ENCODE measurements around the gene IFNG. TPM values are rescaled to one million over a fixed set of nuclear protein-coding genes. Genes with fewer than 3 reads are reported as not detected.
A peak's percentile ranks its signal among the peaks of the same experiment; 100 is the strongest.

Gene IFNG
- total and polyA plus RNA-seq, 4 experiments from 2014 or later = 0.55 to 3.0 (median 1.8) TPM

DNA sequence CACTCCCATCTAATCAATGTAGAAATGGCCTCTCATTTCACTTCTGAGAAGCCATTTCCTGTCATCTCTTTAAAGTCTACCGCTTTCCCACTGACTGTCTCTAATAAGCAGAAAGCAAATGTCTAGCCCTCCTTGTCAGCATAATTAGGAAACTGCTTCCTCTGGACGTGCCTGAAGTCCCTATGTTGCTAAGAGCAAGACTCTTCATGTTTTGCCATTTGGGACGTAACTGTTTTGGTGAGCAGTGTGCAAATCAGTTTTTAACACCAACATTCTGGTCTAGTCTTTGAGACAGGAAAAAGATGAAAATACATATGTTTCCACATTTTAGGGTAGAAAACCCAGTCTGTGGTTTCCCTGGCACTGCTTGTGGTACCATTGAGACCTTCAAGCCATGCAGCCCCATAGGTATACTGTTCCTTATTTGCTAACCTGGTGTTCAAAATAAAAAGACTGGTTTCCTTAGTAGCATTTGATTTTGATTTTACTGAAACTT, 22.2 kb downstream of the IFNG start:
- Mint-ChIP-seq H3K4me3 (peak overlapping the region in 6 of 8 donors; percentile 4 to 75 (median 26)), H3K9me3 (peaks cover 0 to 3% (median 0%) of the 10 kb centered on the region in 8 donors), H3K4me1 (peaks cover 25 to 42% (median 35%) of the 10 kb centered on the region in 4 donors), H3K27me3 (no peaks in the 10 kb centered on the region), H3K27ac (peak overlapping the region in 6 of 7 donors; percentile 38 to 83 (median 70)), H3K36me3 (peaks cover 0 to 10% of the 10 kb centered on the region in 2 donors)
- Histone ChIP-seq H3K4me1 (ENCODE audit: insufficient read depth, low read length) (peaks cover 23% of the 10 kb centered on the region), H3K4me3 (ENCODE audit: low read length in 2 of 2) (peak overlapping the region in 1 of 2 donors; percentile 4), H3K27me3 (ENCODE audit: insufficient read depth, low read length) (no peaks in the 10 kb centered on the region), H3K36me3 (ENCODE audit: insufficient read depth, low read length) (no peaks in the 10 kb centered on the region), H3K9me3 (ENCODE audit: control insufficient read depth in 1 of 2, low read length in 2 of 2) (no peaks in the 10 kb centered on the region), H3K27ac (ENCODE audit: low read depth, low read length) (no peak overlapping the region)
- intact Hi-C loops (cut with micrococcal nuclease) = no loop called here
- DNase-seq = no peak
- POLR2A ChIA-PET (ENCODE audit: partially characterized antibody) = interaction anchor here (2.0 kb wide), 1 partner anchor 18 kb away, joined by 4 read pairs; no protein-coding TSS in a partner anchor
- CTCF ChIA-PET (ENCODE audit: partially characterized antibody) = interaction anchor here (4.5 kb wide), 1 partner anchor 21 kb away, joined by 26 read pairs; the partner anchor contains the start of gene IFNG

DNA sequence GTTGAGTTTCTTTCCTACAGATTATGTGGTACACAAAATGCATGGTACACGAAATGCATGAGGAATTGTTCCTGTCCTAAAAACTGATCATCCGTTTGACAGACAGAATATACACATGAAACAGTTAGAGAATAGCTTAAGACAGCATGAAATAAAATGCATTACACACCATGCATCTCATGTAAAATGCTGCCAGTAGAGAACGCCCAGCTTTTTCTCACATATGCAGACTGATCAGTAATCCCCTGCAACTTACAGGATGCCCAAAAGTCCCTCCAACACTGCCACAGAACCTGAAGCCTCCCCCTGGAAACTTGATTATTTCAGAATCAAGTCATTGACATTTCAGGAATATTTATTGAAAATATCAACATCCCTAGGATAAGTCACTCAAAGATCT, 24.0 kb downstream of the IFNG start:
- peaks cover 12 to 21% of the 10 kb centered on the region in 2 donors for H3K36me3 Mint-ChIP-seq
- Histone ChIP-seq H3K36me3 (ENCODE audit: insufficient read depth, low read length) (no peaks in the 10 kb centered on the region), H3K4me1 (ENCODE audit: insufficient read depth, low read length) (peaks cover 23% of the 10 kb centered on the region), H3K4me3 (ENCODE audit: low read length in 2 of 2) (no peak overlapping the region), H3K27ac (ENCODE audit: low read depth, low read length) (no peak overlapping the region), H3K9me3 (ENCODE audit: control insufficient read depth in 1 of 2, low read length in 2 of 2) (peaks cover 0 to 7% of the 10 kb centered on the region in 2 donors), H3K27me3 (ENCODE audit: insufficient read depth, low read length) (no peaks in the 10 kb centered on the region)
- DNase-seq = no peak
- CTCF ChIA-PET (ENCODE audit: partially characterized antibody) = interaction anchor here (1.5 to 4.5 kb wide), 7 partner anchors 8 to 23 kb away, joined by 4 to 26 read pairs (median 5); partner anchors contain the start of gene IFNG
- H3K4me3 Mint-ChIP-seq = no peak overlapping the region
- peaks cover 25 to 47% (median 36%) of the 10 kb centered on the region in 4 donors for H3K4me1 Mint-ChIP-seq
- H3K9me3 Mint-ChIP-seq = peaks cover 0 to 19% (median 16%) of the 10 kb centered on the region in 8 donors
- no peak overlapping the region for H3K27ac Mint-ChIP-seq
- intact Hi-C loops (cut with micrococcal nuclease) = no loop called here
- no peaks in the 10 kb centered on the region for H3K27me3 Mint-ChIP-seq
- POLR2A ChIA-PET (ENCODE audit: partially characterized antibody) = interaction anchor here (0.7 to 2.0 kb wide), 4 partner anchors 8 to 45 kb away, joined by 3 to 4 read pairs (median 3); partner anchors contain the start of gene IFNG

DNA sequence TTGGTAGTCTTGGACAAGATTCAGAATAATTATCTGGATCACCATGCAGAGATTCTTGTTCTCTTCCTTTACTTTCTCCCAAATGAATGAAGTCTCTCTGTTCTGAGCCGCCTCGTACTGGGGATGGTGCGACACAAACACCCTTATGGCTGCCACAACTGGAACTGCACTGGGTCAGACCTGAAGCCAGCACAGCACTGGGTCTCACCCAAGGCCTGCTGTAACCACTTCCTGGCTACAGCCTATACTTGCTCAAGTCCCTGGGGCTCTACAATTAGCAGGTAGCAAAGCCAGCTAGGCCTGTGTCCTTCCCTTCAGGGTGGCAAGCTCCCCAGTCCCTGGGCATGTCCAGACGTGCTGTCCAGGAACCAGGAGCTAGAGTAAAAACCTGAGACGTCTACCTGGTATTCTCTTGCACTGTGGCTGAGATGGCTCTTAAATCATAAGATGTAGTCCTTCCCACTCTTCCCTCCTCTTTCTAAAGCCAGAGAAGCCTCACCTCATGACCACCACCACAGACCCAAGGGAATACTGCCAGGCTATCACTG, 27.6 kb downstream of the IFNG start:
- no peak for DNase-seq
- Histone ChIP-seq H3K9me3 (ENCODE audit: control insufficient read depth in 1 of 2, low read length in 2 of 2) (peaks cover 0 to 8% of the 10 kb centered on the region in 2 donors), H3K27me3 (ENCODE audit: insufficient read depth, low read length) (no peaks in the 10 kb centered on the region), H3K4me1 (ENCODE audit: insufficient read depth, low read length) (peaks cover 10% of the 10 kb centered on the region), H3K27ac (ENCODE audit: low read depth, low read length) (no peak overlapping the region), H3K36me3 (ENCODE audit: insufficient read depth, low read length) (no peaks in the 10 kb centered on the region), H3K4me3 (ENCODE audit: low read length in 2 of 2) (no peak overlapping the region)
- peaks cover 13 to 26% (median 19%) of the 10 kb centered on the region in 4 donors for H3K4me1 Mint-ChIP-seq
- no peak overlapping the region for H3K27ac Mint-ChIP-seq
- CTCF ChIA-PET (ENCODE audit: partially characterized antibody) = interaction anchor here (3.8 kb wide), 1 partner anchor 18 kb away, joined by 11 read pairs; no protein-coding TSS in a partner anchor
- H3K4me3 Mint-ChIP-seq = no peak overlapping the region
- POLR2A ChIA-PET (ENCODE audit: partially characterized antibody) = no interaction called here
- no peaks in the 10 kb centered on the region for H3K27me3 Mint-ChIP-seq
- intact Hi-C loops (cut with micrococcal nuclease) = no loop called here
- peaks cover 29 to 35% of the 10 kb centered on the region in 2 donors for H3K36me3 Mint-ChIP-seq
- H3K9me3 Mint-ChIP-seq = peaks cover 4 to 51% (median 42%) of the 10 kb centered on the region in 8 donors

GRCh38 chr12:68129979-68130378, 29.6 kb downstream of the IFNG start:
- Histone ChIP-seq H3K4me3 (ENCODE audit: low read length in 2 of 2) (no peak overlapping the region), H3K27me3 (ENCODE audit: insufficient read depth, low read length) (no peaks in the 10 kb centered on the region), H3K4me1 (ENCODE audit: insufficient read depth, low read length) (no peaks in the 10 kb centered on the region), H3K27ac (ENCODE audit: low read depth, low read length) (no peak overlapping the region), H3K9me3 (ENCODE audit: control insufficient read depth in 1 of 2, low read length in 2 of 2) (peaks cover 0 to 8% of the 10 kb centered on the region in 2 donors), H3K36me3 (ENCODE audit: insufficient read depth, low read length) (no peaks in the 10 kb centered on the region)
- peaks cover 0 to 1% of the 10 kb centered on the region in 2 donors for H3K27me3 Mint-ChIP-seq
- DNase-seq = no peak
- peaks cover 35 to 36% of the 10 kb centered on the region in 2 donors for H3K36me3 Mint-ChIP-seq
- H3K9me3 Mint-ChIP-seq = peaks cover 4 to 59% (median 42%) of the 10 kb centered on the region in 8 donors
- H3K4me3 Mint-ChIP-seq = peak overlapping the region in 2 of 8 donors; percentile 17 to 35
- intact Hi-C loops (cut with micrococcal nuclease) = no loop called here
- ChIA-PET CTCF (ENCODE audit: partially characterized antibody) (interaction anchor here (3.8 kb wide), 1 partner anchor 16 kb away, joined by 11 read pairs; no protein-coding TSS in a partner anchor), POLR2A (ENCODE audit: partially characterized antibody) (no interaction called here)
- H3K4me1 Mint-ChIP-seq = peaks cover 2 to 13% (median 5%) of the 10 kb centered on the region in 4 donors
- H3K27ac Mint-ChIP-seq = peak overlapping the region in 1 of 7 donors; percentile 63

DNA sequence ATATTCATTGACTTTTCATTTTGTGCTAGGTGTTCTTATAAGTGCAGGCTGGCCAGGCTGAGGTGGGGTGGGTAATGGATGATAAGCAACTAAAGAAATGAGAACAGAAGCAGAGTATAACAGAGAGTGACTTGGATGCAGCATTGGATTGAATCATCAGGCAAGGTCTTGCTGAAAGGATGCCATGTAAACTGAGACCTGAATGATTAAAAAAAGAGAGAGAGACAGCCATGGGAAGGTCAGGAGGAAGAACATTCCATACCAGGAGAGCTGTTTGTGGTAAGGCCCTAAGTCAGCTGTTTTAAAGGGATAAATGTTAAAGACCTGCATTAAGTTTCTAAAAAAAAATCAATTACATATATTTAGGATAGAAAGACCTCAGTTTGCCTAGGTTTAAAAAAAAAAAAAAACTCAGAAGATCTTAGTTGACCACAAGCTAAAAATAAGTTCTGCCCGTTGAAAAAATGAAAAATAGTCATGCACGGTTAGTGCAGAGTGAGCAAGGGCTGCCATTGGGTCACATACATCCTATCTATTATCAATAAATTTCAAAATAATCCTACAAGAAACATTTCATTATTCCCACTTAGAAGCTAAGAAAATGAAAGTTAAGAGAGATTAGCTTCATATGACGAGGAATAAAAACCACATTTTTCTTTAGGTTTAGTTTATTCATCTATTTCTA, 37.2 kb downstream of the IFNG start:
- CTCF ChIA-PET (ENCODE audit: partially characterized antibody) = interaction anchor here (2.6 to 2.9 kb wide), 2 partner anchors 8 to 35 kb away, joined by 10 to 13 read pairs; no protein-coding TSS in a partner anchor
- H3K27me3 Mint-ChIP-seq = peaks cover 0 to 1% of the 10 kb centered on the region in 2 donors
- peaks cover 40% of the 10 kb centered on the region for H3K4me1 ChIP-seq (ENCODE audit: insufficient read depth, low read length)

DNA sequence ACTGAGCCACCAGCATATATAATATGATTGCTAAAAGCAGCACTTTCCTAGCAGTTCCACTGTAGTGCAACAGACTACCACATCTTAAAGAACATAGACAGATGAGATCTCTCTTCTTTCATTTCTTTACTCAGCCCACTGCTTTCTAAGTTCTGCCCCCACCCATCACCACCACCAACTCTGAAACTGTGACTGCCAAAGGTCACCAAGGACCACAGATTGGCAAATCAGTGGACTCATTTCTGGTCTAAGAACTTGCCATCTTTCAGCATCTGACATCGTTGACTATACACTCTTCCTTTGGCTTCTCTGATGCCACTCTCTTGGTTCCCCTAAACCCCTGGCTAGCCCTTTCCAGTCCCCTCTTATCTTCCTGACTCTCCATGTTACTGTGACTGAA, 38.4 kb downstream of the IFNG start:
- intact Hi-C loops (cut with micrococcal nuclease) = no loop called here
- POLR2A ChIA-PET (ENCODE audit: partially characterized antibody) = no interaction called here
- Mint-ChIP-seq H3K9me3 (peaks cover 0 to 9% (median 0%) of the 10 kb centered on the region in 8 donors), H3K36me3 (peaks cover 0 to 3% of the 10 kb centered on the region in 2 donors), H3K4me1 (peaks cover 23 to 33% (median 24%) of the 10 kb centered on the region in 4 donors), H3K27ac (no peak overlapping the region), H3K27me3 (peaks cover 0 to 1% of the 10 kb centered on the region in 2 donors), H3K4me3 (no peak overlapping the region)
- Histone ChIP-seq H3K9me3 (ENCODE audit: control insufficient read depth in 1 of 2, low read length in 2 of 2) (no peaks in the 10 kb centered on the region), H3K27me3 (ENCODE audit: insufficient read depth, low read length) (no peaks in the 10 kb centered on the region), H3K27ac (ENCODE audit: low read depth, low read length) (no peak overlapping the region), H3K4me1 (ENCODE audit: insufficient read depth, low read length) (peaks cover 45% of the 10 kb centered on the region), H3K4me3 (ENCODE audit: low read length in 2 of 2) (no peak overlapping the region), H3K36me3 (ENCODE audit: insufficient read depth, low read length) (no peaks in the 10 kb centered on the region)
- no peak for DNase-seq
- CTCF ChIA-PET (ENCODE audit: partially characterized antibody) = interaction anchor here (0.8 to 2.3 kb wide), 2 partner anchors 8 to 37 kb away, joined by 3 to 19 read pairs; no protein-coding TSS in a partner anchor

More for the DNA sequence above, 37.2 kb downstream of the IFNG start:
- no peak overlapping the region for H3K27ac Mint-ChIP-seq
- H3K4me3 Mint-ChIP-seq = no peak overlapping the region
- Histone ChIP-seq H3K36me3 (ENCODE audit: insufficient read depth, low read length) (no peaks in the 10 kb centered on the region), H3K4me3 (ENCODE audit: low read length in 2 of 2) (no peak overlapping the region), H3K27ac (ENCODE audit: low read depth, low read length) (no peak overlapping the region), H3K9me3 (ENCODE audit: control insufficient read depth in 1 of 2, low read length in 2 of 2) (no peaks in the 10 kb centered on the region), H3K27me3 (ENCODE audit: insufficient read depth, low read length) (no peaks in the 10 kb centered on the region)
- H3K4me1 Mint-ChIP-seq = peaks cover 17 to 26% (median 20%) of the 10 kb centered on the region in 4 donors
- no peak for DNase-seq
- peaks cover 0 to 10% (median 0%) of the 10 kb centered on the region in 8 donors for H3K9me3 Mint-ChIP-seq
- peaks cover 0 to 7% of the 10 kb centered on the region in 2 donors for H3K36me3 Mint-ChIP-seq
- intact Hi-C loops (cut with micrococcal nuclease) = no loop called here
- POLR2A ChIA-PET (ENCODE audit: partially characterized antibody) = interaction anchor here (1.1 kb wide), 1 partner anchor 8 kb away, joined by 3 read pairs; no protein-coding TSS in a partner anchor

All from CD4-positive, alpha-beta memory T cell (primary cell).